Right kidney (tissue), 1 donor: ENCODE measurements around the gene LGI2.

ENCODE experiments used
- DNase-seq: peaks from one replicate; pipeline ENCODE4 v3.0.0-alpha.2; 2016

Gene LGI2

GRCh38 chr4:24995346-24995919 lies 35.3 kb downstream of the LGI2 start:
- no peak for DNase-seq

- no peak for DNase-seq
Observed at GRCh38 chr4:24993551-24994080, 37.1 kb downstream of the LGI2 start.

GRCh38 chr4:24992968-24993367 lies 37.8 kb downstream of the LGI2 start:
- no peak for DNase-seq

- DNase-seq, result no peak
Observed at GRCh38 chr4:24991015-24991414, 39.7 kb downstream of the LGI2 start.

- no peak for DNase-seq
Observed at GRCh38 chr4:24989327-24989726, 41.4 kb downstream of the LGI2 start.

GRCh38 chr4:24988776-24989175 lies 42.0 kb downstream of the LGI2 start:
- no peak for DNase-seq

GRCh38 chr4:24984602-24985532 lies 45.9 kb downstream of the LGI2 start:
- no peak for DNase-seq

- no peak for DNase-seq
Observed at GRCh38 chr4:24980740-24981139, 50.0 kb downstream of the LGI2 start.

- peak; percentile 58 for DNase-seq
Observed at GRCh38 chr4:24980064-24980690, 50.6 kb downstream of the LGI2 start.

GRCh38 chr4:24979554-24979953 lies 51.2 kb downstream of the LGI2 start:
- no peak for DNase-seq

GRCh38 chr4:24978291-24979075 lies 52.3 kb downstream of the LGI2 start:
- DNase-seq, result no peak

GRCh38 chr4:24975510-24975909 lies 55.2 kb downstream of the LGI2 start:
- no peak for DNase-seq

GRCh38 chr4:24973747-24974601 lies 56.8 kb downstream of the LGI2 start:
- DNase-seq, result peak; percentile 65

GRCh38 chr4:24973404-24973746 lies 57.4 kb downstream of the LGI2 start:
- DNase-seq, result no peak

- DNase-seq, result no peak
Observed at GRCh38 chr4:24971192-24971591, 59.6 kb downstream of the LGI2 start.

GRCh38 chr4:24970635-24971034 lies 60.1 kb downstream of the LGI2 start:
- DNase-seq, result no peak

- DNase-seq, result no peak
Observed at GRCh38 chr4:24970191-24970590, 60.6 kb downstream of the LGI2 start.

- no peak for DNase-seq
Observed at GRCh38 chr4:24969486-24969885, 61.3 kb downstream of the LGI2 start.

- no peak for DNase-seq
Observed at GRCh38 chr4:24968992-24969391, 61.8 kb downstream of the LGI2 start.

- no peak for DNase-seq
Observed at GRCh38 chr4:24968278-24968677, 62.5 kb downstream of the LGI2 start.

GRCh38 chr4:24967346-24967745 lies 63.4 kb downstream of the LGI2 start:
- no peak for DNase-seq

- DNase-seq, result no peak
Observed at GRCh38 chr4:24966076-24966475, 64.7 kb downstream of the LGI2 start.
